GM12878 (cell line): ENCODE measurements around the gene CREB5.

Experiments used
- CTCF ChIP-seq, 3 experiments: IDR thresholded peaks in 2 of 3; conservative IDR thresholded peaks in 1 of 3; 2 replicates each; pipeline ENCODE4 v1.5.1; 2011; ENCODE audit warnings: low read depth in 3 of 3, low read length in 3 of 3, mild to moderate bottlenecking in 3 of 3, control low read depth in 2 of 3, moderate library complexity in 2 of 3, inconsistent platforms in 1 of 3, mixed read lengths in 1 of 3; ENCODE audit not compliant: control insufficient read depth in 2 of 3, insufficient read depth in 1 of 3; ENCODE audit errors: extremely low read depth in 1 of 3
- ELK1 ChIP-seq: IDR thresholded peaks from 2 replicates; pipeline ENCODE4 v1.6.1; 2012; ENCODE audit warnings: low read depth, low read length, improper control_type of control experiment
- ESRRA ChIP-seq: IDR thresholded peaks from 2 replicates; pipeline ENCODE4 v1.6.1; 2012; ENCODE audit warnings: mild to moderate bottlenecking, low read length, improper control_type of control experiment
- EZH2 ChIP-seq: IDR thresholded peaks from 2 replicates; pipeline ENCODE4 v1.6.1; 2012; ENCODE audit warnings: low read depth, mild to moderate bottlenecking, control low read depth, inconsistent platforms, low read length, borderline replicate concordance; ENCODE audit not compliant: control insufficient read depth
- MAX ChIP-seq: IDR thresholded peaks from 2 replicates; pipeline ENCODE4 v1.6.1; 2012; ENCODE audit warnings: low read depth, low read length, improper control_type of control experiment
- NR2C2 ChIP-seq: IDR thresholded peaks from 2 replicates; pipeline ENCODE4 v1.6.1; 2011; ENCODE audit warnings: borderline replicate concordance, low read depth; ENCODE audit not compliant: control insufficient read depth, insufficient read length
- NRF1 ChIP-seq: conservative IDR thresholded peaks from 2 replicates; pipeline ENCODE4 v1.6.1; 2011; ENCODE audit warnings: mild to moderate bottlenecking, low read depth, low read length, improper control_type of control experiment
- POLR2A ChIP-seq: IDR thresholded peaks from 2 replicates; pipeline ENCODE4 v1.6.1; 2011; ENCODE audit warnings: low read depth, mild to moderate bottlenecking, low read length
- RBBP5 ChIP-seq: fragments of 200-600 bp; sonication (generic); conservative IDR thresholded peaks from 2 replicates; pipeline ENCODE4 v1.6.1; 2016
- REST ChIP-seq: IDR thresholded peaks from 2 replicates; pipeline ENCODE4 v1.6.1; 2012; ENCODE audit warnings: mild to moderate bottlenecking, low read depth, low read length
- SIN3A ChIP-seq: IDR thresholded peaks from 2 replicates; pipeline ENCODE4 v1.6.1; 2012; ENCODE audit warnings: low read depth, low read length, improper control_type of control experiment
- ZBTB40 ChIP-seq: fragments of 450-650 bp; IDR thresholded peaks from 2 replicates; pipeline ENCODE4 v1.6.1; 2016; ENCODE audit warnings: mild to moderate bottlenecking, moderate library complexity, borderline replicate concordance

GRCh38 chr7:28498636-28499035 is 86.3 kb downstream of the CREB5 start:
- TF ChIP-seq ZBTB40 (no peak), CTCF (IDR thresholded peaks at IDR 0.05 in 2 of 3, conservative IDR thresholded peaks at IDR 0.05 in 1 of 3; ENCODE audit: control insufficient read depth in 2 of 3, extremely low read depth in 1 of 3, insufficient read depth in 1 of 3, low read depth in 3 of 3, low read length in 3 of 3) (no peak), NRF1 (no peak), NR2C2 (no peak), ELK1 (no peak), REST (no peak), SIN3A (no peak), EZH2 (no peak), RBBP5 (no peak), MAX (no peak), POLR2A (no peak), ESRRA (no peak)
